Stimulated activated CD4-positive, alpha-beta T cell treated with anti-CD3 and anti-CD28 coated beads, Interleukin-4, amount 100 ng/mL, for 24 hours (primary cell): ENCODE measurements around the gene STRN4.
"Not testable (repeated sequence)": the region's sequence is repeated elsewhere in the genome, so short reads cannot be mapped to it uniquely, and the experiment has no call there.

Experiments
- DNase-seq: peaks from one replicate; pipeline ENCODE4 v3.0.0-alpha.2; 2020

Gene STRN4

DNA sequence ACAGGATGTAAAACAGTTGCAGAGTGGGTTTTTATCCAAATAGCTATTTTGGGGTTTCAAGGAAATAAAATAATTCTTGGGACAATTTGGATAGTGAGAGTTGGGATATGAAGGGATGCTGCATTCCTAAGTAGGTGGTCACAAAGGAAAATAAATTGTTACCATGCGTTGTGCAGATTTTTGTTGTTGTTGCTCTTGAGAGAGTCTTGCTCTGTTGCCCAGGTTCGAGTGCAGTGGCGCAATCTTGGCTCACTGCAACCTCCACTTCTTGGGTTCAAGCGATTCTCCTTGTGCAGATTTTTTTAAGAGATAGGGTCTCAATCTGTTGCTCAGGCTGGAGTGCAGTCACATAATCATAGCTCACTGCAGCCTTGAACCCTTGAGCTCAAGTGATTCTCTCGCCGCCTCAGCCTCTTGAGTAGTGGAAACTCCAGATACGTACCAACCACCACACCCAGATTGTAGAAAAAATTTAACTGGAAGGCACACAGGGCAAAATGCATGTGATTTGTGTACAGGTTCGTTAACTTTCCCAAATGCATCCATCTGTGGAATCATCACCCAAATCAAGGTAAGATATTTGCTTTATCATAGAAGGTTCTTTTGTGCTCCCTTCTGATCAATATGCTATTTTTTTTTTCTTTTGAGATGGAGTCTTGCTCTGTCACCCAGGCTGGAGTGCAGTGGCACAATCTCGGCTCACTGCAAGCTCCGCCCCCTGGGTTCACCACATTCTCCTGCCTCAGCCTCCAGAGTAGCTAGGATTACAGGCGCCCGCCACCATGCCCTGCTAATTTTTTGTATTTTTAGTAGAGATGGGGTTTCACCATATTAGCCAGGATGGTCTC is 26.1 kb upstream of the STRN4 start:
- no peak for DNase-seq

- not testable (repeated sequence) for DNase-seq
Measured at GRCh38 chr19:46768746-46769145, 22.5 kb upstream of the STRN4 start.

- DNase-seq: peak; percentile 73
Measured at GRCh38 chr19:46766569-46767317, 20.5 kb upstream of the STRN4 start.

DNA sequence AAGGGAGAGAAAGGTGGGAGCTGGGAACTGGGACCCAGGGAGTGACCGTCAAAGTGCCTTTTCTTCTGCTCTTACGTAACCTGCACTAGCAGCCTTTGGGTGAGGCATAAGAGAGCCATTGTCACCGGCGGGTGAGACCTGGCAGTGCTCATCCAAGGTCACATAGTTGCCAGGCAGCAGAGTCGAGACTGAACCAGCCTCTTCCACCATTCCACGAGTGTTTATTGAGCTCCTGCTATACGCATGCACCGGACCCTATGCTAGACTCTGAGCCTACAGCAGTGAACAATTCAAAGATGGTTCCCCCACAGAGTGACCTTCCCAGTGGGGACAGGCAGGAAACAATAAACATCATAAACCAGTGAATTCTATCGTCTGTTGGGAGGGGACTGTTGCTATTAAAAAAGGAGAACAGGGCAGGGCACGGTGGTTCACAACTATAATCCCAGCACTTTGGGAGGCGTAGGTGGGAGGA is 18.6 kb upstream of the STRN4 start:
- DNase-seq: no peak

DNA sequence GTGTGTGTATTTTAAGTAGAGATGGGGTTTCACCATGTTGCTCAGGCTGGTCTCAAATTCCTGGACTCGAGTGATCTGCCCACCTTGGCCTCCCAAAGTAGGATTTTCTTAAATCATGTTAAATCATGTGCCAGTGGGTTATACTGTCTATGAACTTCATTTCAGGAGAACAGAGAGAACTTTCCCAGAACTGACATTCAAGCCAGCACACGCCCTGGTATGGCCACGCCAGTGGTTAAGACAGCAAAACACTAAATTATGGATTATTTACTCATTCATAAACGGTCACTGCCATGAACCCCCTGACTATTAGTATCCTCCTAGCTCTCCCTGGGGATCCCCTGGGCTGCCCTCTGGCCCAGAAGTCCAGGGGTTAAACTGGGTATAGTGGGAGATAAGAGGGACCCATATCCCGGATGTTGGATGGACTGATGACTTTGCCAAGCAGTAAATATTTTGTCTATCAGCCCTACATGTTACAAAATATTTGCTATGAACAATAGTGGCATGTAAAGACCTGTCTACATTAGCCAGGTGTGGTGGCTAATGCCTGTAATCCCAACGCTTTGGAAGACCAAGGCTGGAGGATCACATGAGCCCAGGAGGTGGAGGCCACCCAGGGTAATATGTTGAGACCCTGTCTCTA is 16.1 kb upstream of the STRN4 start:
- DNase-seq: no peak

- DNase-seq: no peak
Measured at GRCh38 chr19:46761418-46761831, 15.2 kb upstream of the STRN4 start.

GRCh38 chr19:46760897-46761296 is 14.6 kb upstream of the STRN4 start:
- not testable (repeated sequence) for DNase-seq

- no peak for DNase-seq
Measured at GRCh38 chr19:46760363-46760762, 14.1 kb upstream of the STRN4 start.

DNA sequence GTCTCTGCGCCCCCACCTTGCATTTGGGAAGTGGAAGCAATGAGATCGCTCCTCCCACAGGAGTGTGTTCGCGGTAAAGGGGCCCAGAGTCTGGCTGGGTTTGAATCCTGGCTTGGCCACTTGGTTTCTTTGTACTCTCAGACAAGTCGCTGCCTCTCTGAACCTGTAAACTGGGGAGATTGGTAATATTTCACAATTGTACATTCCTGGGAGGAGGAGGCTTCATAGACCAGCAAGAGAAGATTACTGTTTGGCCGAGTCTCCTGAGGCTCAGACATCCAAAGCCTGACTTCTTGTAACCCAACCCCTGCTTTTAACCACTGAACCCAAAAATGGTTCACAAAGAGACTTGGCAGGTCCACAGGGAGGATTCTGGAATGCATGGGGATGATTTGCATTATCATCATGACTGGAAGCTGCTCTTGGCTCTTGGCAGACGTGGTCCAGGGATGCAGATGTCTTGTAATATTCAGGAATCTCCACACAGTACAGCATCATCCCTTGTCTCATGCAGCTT is 13.6 kb upstream of the STRN4 start:
- DNase-seq: no peak

DNA sequence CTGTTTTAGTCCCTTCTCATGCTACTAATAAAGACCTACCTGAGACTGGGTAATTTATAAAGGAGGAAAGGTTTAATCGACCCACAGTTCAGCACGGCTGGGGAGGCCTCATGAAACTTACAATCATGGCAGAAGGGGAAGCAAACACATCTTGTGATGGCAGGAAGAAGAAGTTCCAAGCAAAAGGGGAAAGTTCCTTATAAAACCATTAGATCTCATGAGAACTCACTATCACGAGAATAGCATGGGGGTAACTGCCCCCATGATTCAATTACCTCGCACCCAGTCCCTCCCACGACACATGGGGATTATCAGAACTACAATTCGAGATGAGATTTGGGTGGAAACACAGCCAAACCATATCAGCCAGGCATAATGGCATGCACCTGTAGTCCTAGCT is 13.0 kb upstream of the STRN4 start:
- DNase-seq: no peak

DNA sequence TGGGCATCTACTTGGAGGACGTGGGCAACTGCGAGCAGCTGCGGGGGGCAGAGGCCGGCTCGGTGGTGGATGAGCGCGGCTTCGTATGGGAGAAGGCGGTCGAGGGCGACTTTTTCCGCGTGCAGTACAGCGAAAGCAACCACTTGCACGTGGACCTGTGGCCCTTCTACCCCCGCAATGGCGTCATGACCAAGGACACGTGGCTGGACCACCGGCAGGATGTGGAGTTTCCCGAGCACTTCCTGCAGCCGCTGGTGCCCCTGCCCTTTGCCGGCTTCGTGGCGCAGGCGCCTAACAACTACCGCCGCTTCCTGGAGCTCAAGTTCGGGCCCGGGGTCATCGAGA is 10.3 kb upstream of the STRN4 start:
- no peak for DNase-seq

GRCh38 chr19:46755853-46756543 is 9.7 kb upstream of the STRN4 start:
- no peak for DNase-seq

DNA sequence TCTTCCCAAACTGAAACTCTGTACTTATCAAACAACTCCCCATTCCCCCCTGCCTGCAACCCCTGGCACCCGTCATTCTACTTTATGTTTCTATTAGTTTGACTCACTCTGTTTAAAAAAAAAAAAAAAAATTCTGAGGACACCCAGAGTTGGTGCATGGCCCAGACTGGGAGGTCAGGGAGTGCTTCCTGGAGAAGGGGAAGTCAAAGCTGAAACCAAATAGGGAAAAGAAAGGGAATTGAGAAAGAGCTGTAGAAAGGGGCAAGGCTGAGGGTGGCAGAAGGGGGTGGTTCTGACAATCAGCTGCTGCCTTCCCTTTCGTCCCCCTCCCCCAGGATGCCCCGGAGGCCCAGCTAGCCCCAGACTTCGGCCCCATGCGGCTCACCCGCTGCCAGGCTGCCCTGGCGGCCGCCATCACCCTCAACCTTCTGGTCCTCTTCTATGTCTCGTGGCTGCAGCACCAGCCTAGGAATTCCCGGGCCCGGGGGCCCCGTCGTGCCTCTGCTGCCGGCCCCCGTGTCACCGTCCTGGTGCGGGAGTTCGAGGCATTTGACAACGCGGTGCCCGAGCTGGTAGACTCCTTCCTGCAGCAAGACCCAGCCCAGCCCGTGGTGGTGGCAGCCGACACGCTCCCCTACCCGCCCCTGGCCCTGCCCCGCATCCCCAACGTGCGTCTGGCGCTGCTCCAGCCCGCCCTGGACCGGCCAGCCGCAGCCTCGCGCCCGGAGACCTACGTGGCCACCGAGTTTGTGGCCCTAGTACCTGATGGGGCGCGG is 9.0 kb upstream of the STRN4 start:
- no peak for DNase-seq

DNA sequence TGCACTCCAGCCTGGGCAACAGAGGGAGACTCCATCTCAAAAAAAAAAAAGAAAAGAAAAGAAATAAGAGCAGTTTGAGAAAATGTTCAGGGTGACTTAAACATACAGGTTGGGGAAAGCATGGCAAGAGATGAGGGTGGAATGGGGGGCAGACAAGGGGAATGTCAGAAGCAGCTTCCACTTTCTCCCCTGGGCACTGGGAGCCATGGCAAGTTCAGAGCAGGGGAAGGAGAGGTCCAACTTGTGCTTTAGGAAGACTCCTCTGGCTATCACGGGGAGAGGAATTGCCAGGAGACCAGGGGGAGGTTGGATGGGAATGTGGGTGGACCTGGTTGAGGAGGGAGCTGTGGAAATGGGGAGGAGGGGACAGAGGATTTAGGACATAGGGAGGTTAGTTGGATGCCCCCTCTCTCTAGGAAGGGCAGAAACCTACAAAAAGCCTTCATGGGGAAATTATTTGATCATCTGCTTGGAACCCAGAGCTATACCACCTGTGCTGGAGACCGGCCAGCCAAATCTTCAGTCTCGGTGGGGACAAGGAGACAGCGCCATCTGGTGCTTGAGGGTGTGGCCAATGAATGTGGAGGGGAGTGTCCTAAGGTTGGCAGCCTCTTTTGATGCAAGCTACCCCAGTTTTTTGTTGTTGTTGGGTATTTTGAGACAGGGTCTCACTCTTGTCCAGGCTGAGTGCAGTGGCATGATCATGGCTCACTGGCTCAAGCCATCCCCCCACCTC is 7.3 kb upstream of the STRN4 start:
- DNase-seq: peak; percentile 78

DNA sequence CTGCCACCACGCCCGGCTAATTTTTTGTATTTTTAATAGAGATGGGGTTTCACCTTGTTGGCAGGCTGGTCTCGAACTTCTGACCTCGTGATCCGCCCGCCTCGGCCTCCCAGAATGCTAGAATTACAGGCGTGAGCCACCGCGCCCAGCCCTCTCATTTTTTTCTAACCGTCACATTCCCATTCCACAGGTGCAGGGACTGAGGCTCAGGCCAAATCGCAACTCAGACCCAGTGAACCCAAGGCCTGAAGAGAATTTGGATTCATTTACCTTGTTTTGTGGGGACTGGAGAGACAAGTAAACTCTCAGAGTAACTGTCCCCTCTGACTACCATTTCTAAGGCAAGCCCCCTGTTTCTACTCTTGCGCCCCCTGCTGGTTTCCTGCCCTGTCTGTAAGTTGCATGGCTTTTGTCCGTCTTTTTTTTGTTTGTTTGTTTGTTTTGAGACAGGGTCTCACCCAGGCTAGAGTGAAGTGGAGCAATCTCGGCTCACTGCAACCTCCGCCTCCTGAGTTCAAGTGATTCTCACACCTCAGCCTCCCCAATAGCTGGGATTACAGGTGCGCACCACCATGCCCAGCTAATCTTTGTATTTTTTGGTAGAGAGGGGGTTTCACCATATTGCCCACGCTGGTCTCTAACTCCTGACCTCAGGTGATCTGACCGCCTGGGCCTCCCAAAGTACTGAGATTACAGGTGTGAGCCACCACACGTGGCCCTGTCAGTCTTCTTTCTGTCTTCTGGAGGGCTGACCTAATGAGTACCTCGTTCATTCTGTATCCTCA is 2.3 kb upstream of the STRN4 start:
- peak; percentile 84 for DNase-seq

GRCh38 chr19:46745521-46746280 is 549 bp downstream of the STRN4 start, which contains the start of gene FKRP:
FKRP (plus strand) TSS chr19:46746057; CDS start chr19:46755451, 9,394 bp downstream.
- peak; percentile 32 for DNase-seq

GRCh38 chr19:46745030-46745429 is 1.2 kb downstream of the STRN4 start:
- no peak for DNase-seq

DNA sequence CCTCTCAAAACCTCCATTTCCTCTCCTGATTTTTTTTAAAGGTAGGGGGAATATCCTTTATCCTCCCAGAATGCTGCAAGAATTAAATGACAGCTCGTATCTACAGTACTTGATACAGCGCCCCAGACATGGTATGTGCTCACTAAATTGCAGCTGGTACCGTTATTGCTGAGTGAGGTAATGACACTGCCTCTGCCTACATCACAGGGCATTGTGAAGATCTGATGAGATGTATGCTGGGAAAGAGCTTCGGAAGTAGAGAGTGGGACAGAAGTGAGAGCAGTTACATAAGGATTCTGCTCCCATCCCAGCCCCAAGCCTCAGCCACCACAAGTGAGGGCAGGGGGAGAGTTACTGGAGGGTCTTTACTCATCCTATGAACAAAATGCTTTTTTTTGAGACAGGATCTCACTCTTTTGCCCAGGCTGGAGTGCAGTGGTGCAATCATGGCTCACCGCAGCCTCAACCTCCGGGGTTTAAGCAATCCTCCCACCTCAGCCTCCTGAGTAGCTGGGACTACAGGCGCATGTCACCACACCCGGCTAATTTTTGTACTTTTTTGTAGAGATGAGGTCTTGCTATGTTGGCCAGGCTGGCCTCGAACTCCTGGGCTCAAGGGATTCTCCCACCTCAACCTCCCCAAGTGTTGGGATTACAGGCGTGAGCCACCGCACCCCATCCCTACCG is 2.1 kb downstream of the STRN4 start:
- no peak for DNase-seq

- DNase-seq: no peak
Measured at GRCh38 chr19:46742926-46743480, 3.2 kb downstream of the STRN4 start.
